Measurements from ENCODE around the gene MME.
"Not testable (repeated sequence)": the region's sequence is repeated elsewhere in the genome, so short reads cannot be mapped to it uniquely, and the experiment has no call there.

MME gene

GRCh38 chr3:155086051-155086450 lies 5.9 kb downstream of the MME start:
- DNase-seq: no peak

- DNase-seq: no peak
Observed at GRCh38 chr3:155088706-155089345, 8.7 kb downstream of the MME start.

- no peak for DNase-seq
Observed at GRCh38 chr3:155089495-155089894, 9.4 kb downstream of the MME start.

- DNase-seq: no peak
Observed at GRCh38 chr3:155093261-155093660, 13.1 kb downstream of the MME start.

- no peak for DNase-seq
Observed at GRCh38 chr3:155096303-155097008, 16.3 kb downstream of the MME start.

GRCh38 chr3:155097009-155097349 lies 16.9 kb downstream of the MME start:
- DNase-seq: no peak

- no peak for DNase-seq
Observed at GRCh38 chr3:155101398-155101797, 21.3 kb downstream of the MME start.

GRCh38 chr3:155102329-155102728 lies 22.2 kb downstream of the MME start:
- DNase-seq: no peak

- no peak for DNase-seq
Observed at GRCh38 chr3:155103686-155104085, 23.6 kb downstream of the MME start.

- no peak for DNase-seq
Observed at GRCh38 chr3:155106119-155106518, 26.0 kb downstream of the MME start.

GRCh38 chr3:155110022-155110421 lies 29.9 kb downstream of the MME start:
- no peak for DNase-seq

GRCh38 chr3:155110996-155111901 lies 31.1 kb downstream of the MME start:
- no peak for DNase-seq

GRCh38 chr3:155111971-155112370 lies 31.9 kb downstream of the MME start:
- no peak for DNase-seq

- DNase-seq: no peak
Observed at GRCh38 chr3:155112661-155113389, 32.7 kb downstream of the MME start.

- not testable (repeated sequence) for DNase-seq
Observed at GRCh38 chr3:155124745-155125144, 44.6 kb downstream of the MME start.

GRCh38 chr3:155129396-155129795 lies 49.3 kb downstream of the MME start:
- DNase-seq: no peak

- DNase-seq: no peak
Observed at GRCh38 chr3:155130001-155130400, 49.9 kb downstream of the MME start.

- DNase-seq: no peak
Observed at GRCh38 chr3:155131104-155131503, 51.0 kb downstream of the MME start.

- DNase-seq: not testable (repeated sequence)
Observed at GRCh38 chr3:155134311-155134710, 54.2 kb downstream of the MME start.

GRCh38 chr3:155135003-155135402 lies 54.9 kb downstream of the MME start:
- no peak for DNase-seq

GRCh38 chr3:155138677-155139076 lies 58.6 kb downstream of the MME start:
- DNase-seq: no peak

- no peak for DNase-seq
Observed at GRCh38 chr3:155147588-155147987, 67.5 kb downstream of the MME start.

- DNase-seq: no peak
Observed at GRCh38 chr3:155149494-155149893, 69.4 kb downstream of the MME start.
